Inflammatory macrophage treated with lipopolysaccharide for 4 hours (primary cell): Measurements from ENCODE around the gene SMCR8.
"Not testable (repeated sequence)": the region's sequence is repeated elsewhere in the genome, so short reads cannot be mapped to it uniquely, and the experiment has no call there.

Source experiments
- DNase-seq: peaks from one replicate; pipeline ENCODE4 v3.0.0-alpha.2; 2020

Gene SMCR8

DNA sequence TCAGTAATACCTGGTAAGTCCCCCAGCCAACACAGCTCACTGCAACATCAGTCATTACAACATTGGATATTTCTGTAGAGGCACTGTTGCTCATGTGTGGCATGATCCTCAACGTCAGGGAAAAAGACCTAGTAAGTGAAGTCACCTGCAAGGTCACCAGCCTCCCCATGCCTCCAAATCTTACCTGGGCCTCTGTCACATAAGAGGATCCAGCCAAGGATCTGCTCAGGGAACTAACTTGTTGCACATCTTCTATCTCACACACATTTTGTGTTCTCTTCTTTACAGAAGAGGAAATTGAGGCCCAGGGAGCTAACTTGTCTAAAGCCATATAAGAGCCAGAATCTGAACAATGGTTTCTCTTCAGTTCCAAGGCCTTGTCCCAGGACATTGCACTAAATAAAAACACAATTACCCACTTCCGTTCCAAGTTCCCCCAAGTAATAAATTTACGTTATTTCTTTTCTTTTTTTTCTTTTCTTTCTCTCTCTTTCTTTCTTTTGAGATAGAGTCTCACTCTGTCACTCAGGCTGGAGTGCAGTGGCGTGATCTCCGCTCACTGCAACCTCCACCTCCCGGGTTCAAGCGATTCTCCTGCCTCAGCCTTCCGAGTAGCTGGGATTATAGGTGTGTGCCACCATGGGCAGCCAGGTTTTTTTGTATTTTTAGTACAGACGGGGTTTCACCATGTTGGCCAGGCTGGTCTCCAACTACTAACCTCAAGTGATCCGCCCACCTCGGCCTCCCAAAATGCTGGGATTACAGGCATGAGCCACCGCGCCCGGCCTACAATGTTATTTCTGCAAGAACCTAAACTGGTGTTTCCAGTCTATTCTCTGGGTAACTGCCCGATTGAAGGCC, 47.0 kb downstream of the SMCR8 start:
- no peak for DNase-seq

DNA sequence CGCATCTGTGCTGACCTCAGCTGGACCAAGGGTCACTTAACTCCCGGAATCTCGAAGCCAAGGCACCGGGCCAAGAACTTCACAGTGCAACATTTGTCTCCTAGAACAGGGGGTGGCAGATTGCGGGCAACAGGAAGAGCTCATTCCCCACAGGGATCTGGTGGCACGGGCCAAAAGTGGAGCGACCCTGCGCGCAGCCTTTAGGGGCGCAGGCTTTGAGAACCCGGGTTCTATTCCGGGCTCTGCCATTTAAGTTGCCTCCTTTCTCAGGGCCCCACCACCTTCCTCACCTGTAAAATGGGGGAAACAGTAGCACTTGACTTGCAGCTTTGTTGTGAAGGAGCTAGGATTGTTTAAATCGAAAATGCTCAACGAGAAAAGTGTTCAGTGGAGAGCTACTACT, 47.6 kb downstream of the SMCR8 start:
- no peak for DNase-seq

DNA sequence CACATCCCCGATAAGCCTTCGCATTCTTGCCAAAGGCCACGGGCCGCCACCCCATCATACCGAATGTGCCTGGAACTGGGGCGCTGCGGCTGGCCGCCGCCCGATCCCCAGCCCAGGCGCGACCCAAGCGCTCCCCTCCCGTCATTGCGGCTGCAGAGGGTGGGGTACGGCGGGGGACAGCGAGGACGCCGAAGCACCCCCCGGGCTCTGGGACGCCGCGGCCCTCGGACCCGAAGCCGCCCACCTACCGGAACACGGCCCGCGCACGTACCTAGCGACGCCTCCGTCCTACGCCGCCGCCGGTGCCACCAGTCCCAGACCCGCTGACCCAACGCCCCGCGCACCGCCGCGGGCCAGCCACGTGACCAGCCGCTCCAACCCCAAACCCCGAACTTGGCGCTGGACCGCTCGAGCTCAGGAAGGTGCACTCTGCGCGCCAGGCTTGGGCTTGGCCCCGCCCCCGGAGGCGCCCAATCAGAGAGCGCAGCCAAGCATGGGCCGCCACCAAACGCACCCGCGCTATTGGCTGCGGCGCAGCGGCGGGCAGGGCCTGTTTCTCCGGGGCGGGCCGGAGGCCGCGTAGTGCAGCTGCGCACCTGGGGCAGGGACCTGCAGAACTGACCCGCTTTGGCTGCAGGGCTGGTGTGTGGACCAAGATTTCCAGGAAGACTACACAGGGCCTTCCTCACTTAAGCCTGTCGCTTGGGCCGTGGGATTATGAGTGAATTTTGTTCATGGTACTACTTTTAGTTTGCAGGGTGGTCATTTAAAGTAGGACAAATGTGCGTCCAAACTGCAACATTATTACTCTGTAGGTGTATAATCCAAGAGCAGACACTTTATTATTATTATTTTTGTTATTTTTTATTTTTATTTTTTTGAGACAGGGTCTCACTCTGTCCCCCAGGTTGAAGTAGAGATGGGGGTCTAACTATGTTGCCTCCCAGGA, 48.3 kb downstream of the SMCR8 start, which contains the start of gene SHMT1:
SHMT1 (minus strand) TSS at position 450 of the 949 bp plus-strand sequence. CDS start 7,569 bp downstream, outside the sequence.
- peak; percentile 86 for DNase-seq

DNA sequence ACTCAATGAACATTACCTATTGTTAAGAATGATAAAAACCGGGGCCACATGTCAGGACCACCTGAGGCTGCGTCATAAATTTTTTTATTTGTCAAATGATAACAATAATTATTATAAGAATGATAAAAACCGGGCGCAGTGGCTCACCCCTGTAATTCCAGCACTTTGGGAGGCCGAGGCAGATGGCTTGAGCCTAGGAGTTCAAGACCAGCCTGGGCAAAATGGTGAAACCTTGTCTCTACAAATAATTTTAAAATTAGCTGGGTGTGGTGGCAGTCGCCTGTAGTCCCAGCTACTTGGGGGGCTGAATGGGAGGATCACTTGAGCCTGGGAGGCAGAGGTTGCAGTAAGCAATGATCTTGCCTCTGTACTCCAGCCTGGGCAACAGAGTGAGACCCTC, 49.1 kb downstream of the SMCR8 start:
- DNase-seq: no peak

DNA sequence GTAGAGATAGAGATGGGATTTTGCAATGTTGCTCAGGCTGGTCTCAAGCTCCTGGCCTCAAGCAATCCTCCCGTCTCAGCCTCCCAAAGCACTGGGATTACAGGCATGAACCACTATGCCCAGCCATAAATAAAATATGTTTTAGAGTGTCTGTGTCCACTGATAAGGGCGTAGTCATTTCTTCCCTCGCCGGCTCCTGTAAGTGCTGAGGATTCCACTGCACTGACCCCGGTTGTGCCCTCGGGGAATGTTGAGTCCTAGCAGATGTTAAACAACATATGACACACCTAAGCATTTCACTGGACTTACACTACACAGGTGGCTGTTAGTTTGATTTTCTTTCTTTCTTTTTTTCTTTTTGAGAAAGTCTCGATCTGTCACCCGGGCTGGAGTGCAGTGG, 53.9 kb downstream of the SMCR8 start:
- DNase-seq: no peak

DNA sequence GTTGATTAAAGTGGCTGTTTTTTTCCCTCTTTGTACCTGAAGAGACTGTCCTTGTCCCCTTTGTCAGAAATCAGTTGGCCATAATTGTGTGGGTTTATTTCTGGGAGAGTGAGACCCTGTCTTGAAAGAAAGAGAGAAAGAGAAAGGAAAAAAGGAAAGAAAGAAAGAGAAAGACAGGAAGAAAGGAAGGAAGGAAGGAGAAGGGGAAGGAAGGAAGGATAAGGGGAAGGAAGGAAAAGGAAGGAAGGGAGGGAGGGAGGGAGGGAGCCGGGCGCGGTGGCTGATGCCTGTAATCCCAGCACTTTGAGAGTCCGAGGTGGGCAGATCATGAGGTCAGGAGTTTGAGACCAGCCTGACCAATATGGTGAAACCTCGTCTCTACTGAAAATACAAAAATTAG, 55.7 kb downstream of the SMCR8 start:
- no peak for DNase-seq

DNA sequence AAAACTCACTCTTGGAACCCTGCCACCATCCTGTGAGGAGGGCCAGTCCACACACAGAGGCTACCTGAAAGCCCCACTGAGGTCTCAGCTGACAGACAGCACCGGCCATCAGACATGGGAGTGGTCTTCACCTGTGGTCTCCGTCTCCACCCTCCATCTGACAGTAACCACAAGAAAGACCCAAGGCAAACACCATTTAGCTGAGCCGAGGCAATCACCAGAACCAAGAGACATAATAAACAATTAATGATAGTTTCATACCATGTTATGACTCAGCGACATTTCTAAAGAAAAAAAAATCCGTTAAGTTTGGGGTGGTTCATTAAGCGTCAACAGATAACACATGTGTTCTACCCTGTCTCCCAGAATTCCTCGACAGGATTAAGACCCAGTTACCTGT, 56.4 kb downstream of the SMCR8 start:
- DNase-seq: no peak

DNA sequence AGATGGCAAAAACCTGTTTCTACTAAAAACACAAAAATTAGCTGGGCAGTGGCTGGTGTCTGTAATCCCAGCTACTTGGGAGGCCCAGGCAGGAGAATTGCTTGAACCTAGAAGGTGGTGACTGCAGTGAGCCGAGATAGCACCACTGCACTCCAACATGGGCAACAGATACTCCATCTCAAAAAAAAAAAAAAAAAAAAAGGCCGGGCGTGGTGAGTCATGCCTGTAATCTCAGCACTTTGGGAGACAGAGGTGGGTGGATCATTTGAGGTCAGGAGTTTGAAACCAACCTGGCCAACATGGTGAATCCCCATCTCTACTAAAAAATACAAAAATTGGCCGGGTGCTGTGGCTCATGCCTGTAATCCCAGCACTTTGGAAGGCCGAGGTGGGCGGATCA, 58.1 kb downstream of the SMCR8 start:
- not testable (repeated sequence) for DNase-seq

DNA sequence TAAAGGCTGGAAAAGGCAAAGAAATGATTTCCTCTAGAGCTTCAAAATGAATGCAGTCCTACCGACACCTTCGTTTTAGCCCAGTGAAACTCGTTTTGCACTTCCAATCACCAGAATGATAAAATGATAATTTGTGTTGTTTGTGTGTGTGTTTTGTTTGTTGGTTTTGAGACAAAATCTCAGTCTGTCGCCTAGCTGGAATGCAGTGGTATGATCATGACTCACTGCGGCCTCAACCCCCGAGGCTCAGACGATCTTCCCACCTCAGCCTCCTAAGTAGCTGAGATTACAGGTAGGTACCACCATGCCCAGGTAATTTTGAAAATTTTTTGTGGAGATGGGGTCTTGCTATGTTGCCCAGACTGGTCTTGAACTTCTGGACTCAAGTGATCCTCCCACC, 59.1 kb downstream of the SMCR8 start:
- DNase-seq: no peak
